PC-9 (cell line): ENCODE data around the gene RBM48. TPM values are rescaled to one million over a fixed set of nuclear protein-coding genes. Genes with fewer than 3 reads are reported as not detected.

Experiments used
- BruUV-seq: library from RNA; stranded (reverse); fragments of 400-500 nt; replicated peaks from 2 replicates; lab custom pipeline; 2021; lab: Mats Ljungman, UMichigan
- CTCF ChIA-PET: fragments of 300-600 bp; sonication (Branson Sonifier 250); formaldehyde crosslinking; loops from one replicate; lab custom pipeline; 2022; ENCODE audit warnings: antibody characterized with exemption; lab: Charles Lee
- POLR2A ChIA-PET: fragments of 300-600 bp; sonication (Branson Sonifier 250); formaldehyde crosslinking; loops from one replicate; lab custom pipeline; 2022; ENCODE audit warnings: antibody characterized with exemption; ENCODE audit not compliant: unreplicated experiment; lab: Charles Lee
- DNase-seq, 2 experiments: peaks; one replicate each; pipeline versions ENCODE4 v3.0.0 to v3.0.0-alpha.2; 2015 to 2022; ENCODE audit warnings: mixed read lengths in 1 of 2
- H2AFZ ChIP-seq: fragments of 200-600 bp; sonication (generic); 2 replicates; pipeline ENCODE4 v1.8.1; 2017; ENCODE audit warnings: antibody characterized with exemption
- H3F3A ChIP-seq: fragments of 200-600 bp; sonication (generic); 2 replicates; pipeline ENCODE4 v1.8.1; 2017; ENCODE audit warnings: antibody characterized with exemption, mild to moderate bottlenecking, low read depth; ENCODE audit not compliant: insufficient read depth
- H3K27ac ChIP-seq: fragments of 200-600 bp; sonication (generic); 2 replicates; pipeline ENCODE4 v1.6.1; 2016; ENCODE audit warnings: mixed run types
- H3K27me3 ChIP-seq: fragments of 200-600 bp; sonication (generic); 2 replicates; pipeline ENCODE4 v1.6.1; 2016; ENCODE audit warnings: low read depth, mixed run types; ENCODE audit not compliant: insufficient read depth
- H3K36me3 ChIP-seq: fragments of 200-600 bp; sonication (generic); 2 replicates; pipeline ENCODE4 v1.6.1; 2016; ENCODE audit warnings: low read depth, mixed run types
- H3K4me1 ChIP-seq: fragments of 200-600 bp; sonication (generic); replicated peaks from 2 replicates; pipeline ENCODE4 v1.6.1; 2016; ENCODE audit warnings: mixed run types; ENCODE audit not compliant: insufficient read depth
- H3K4me2 ChIP-seq: fragments of 200-600 bp; sonication (generic); 2 replicates; pipeline ENCODE4 v1.6.1; 2017; ENCODE audit warnings: mixed run types
- H3K4me3 ChIP-seq: fragments of 200-600 bp; sonication (generic); 2 replicates; pipeline ENCODE4 v1.6.1; 2016; ENCODE audit warnings: mixed run types
- H3K79me2 ChIP-seq: fragments of 200-600 bp; sonication (generic); 2 replicates; pipeline ENCODE4 v1.6.1; 2017; ENCODE audit warnings: low read depth, mixed run types
- H3K9me2 ChIP-seq: fragments of 200-600 bp; sonication (generic); 2 replicates; pipeline ENCODE4 v1.8.1; 2017; ENCODE audit warnings: mild to moderate bottlenecking; ENCODE audit not compliant: insufficient read depth
- H3K9me3 ChIP-seq: fragments of 200-600 bp; sonication (generic); 2 replicates; pipeline ENCODE4 v1.8.1; 2016; ENCODE audit warnings: low read depth; ENCODE audit not compliant: insufficient read depth
- H4K20me1 ChIP-seq: fragments of 200-600 bp; sonication (generic); 2 replicates; pipeline ENCODE4 v1.8.1; 2017; ENCODE audit not compliant: insufficient read depth
- CTCF ChIP-seq: fragments of 200-600 bp; sonication (generic); conservative IDR thresholded peaks from 2 replicates; pipeline ENCODE4 v1.6.1; 2017; ENCODE audit warnings: mixed run types, antibody characterized with exemption, mild to moderate bottlenecking, moderate library complexity
- EZH2 ChIP-seq: fragments of 200-600 bp; sonication (generic); IDR thresholded peaks from 2 replicates; pipeline ENCODE4 v1.8.0; 2017; ENCODE audit warnings: antibody characterized with exemption, low read depth
- intact Hi-C: fragments of 100-400 bp; cut with micrococcal nuclease; formaldehyde crosslinking; loops from one replicate; pipeline ENCODE4 v1.10.0; 2022; ENCODE audit not compliant: unreplicated experiment
- total RNA-seq: library from RNA; stranded (reverse); gene quantifications from 2 replicates; pipeline ENCODE4 v1.2.3, GENCODE V29; 2021

RBM48 gene
- total RNA-seq, 1 experiment from 2014 or later, result 11.5 TPM

- Histone ChIP-seq H3K4me1 (no peaks in the 10 kb centered on the region), H3K9me2 (no peaks in the 10 kb centered on the region), H3K79me2 (no peaks in the 10 kb centered on the region), H3K27me3 (no peaks in the 10 kb centered on the region), H3K27ac (no peak overlapping the region), H2AFZ (no peak overlapping the region), H3K4me3 (no peak overlapping the region), H4K20me1 (no peaks in the 10 kb centered on the region), H3K4me2 (no peak overlapping the region), H3K9me3 (no peaks in the 10 kb centered on the region), H3K36me3 (no peaks in the 10 kb centered on the region; the same call in 1 of the 2 replicates), H3F3A (no peaks in the 10 kb centered on the region)
- BruUV-seq, result no TSS peak
- no peak for TF ChIP-seq EZH2
- ChIA-PET CTCF (no interaction called here), POLR2A (no interaction called here)
- DNase-seq, result no peak
- intact Hi-C loops, result no loop called here
Measured at GRCh38 chr7:92508946-92509345, 19.6 kb upstream of the RBM48 start.

GRCh38 chr7:92513167-92513902, 15.3 kb upstream of the RBM48 start:
- no peak overlapping the region for H3K4me2 ChIP-seq
- no peaks in the 10 kb centered on the region for H3K9me2 ChIP-seq
- no peak overlapping the region for H3K4me3 ChIP-seq
- no peak overlapping the region for H2AFZ ChIP-seq
- TF ChIP-seq EZH2, result no peak
- TF ChIP-seq CTCF, result no peak
- BruUV-seq, result no TSS peak
- H3F3A ChIP-seq, result no peaks in the 10 kb centered on the region
- no peaks in the 10 kb centered on the region for H3K4me1 ChIP-seq
- ChIA-PET POLR2A (no interaction called here), CTCF (no interaction called here)
- no peaks in the 10 kb centered on the region for H4K20me1 ChIP-seq
- no peak for DNase-seq
- H3K27me3 ChIP-seq, result no peaks in the 10 kb centered on the region
- no peak overlapping the region for H3K27ac ChIP-seq
- intact Hi-C loops, result no loop called here
- no peaks in the 10 kb centered on the region for H3K9me3 ChIP-seq
- H3K79me2 ChIP-seq, result no peaks in the 10 kb centered on the region
- H3K36me3 ChIP-seq, result no peaks in the 10 kb centered on the region; the same call in 1 of the 2 replicates

- no peaks in the 10 kb centered on the region for H3K79me2 ChIP-seq
- CTCF ChIA-PET, result no interaction called here
- POLR2A ChIA-PET, result no interaction called here
- H3K9me2 ChIP-seq, result no peaks in the 10 kb centered on the region
- no peaks in the 10 kb centered on the region for H4K20me1 ChIP-seq
- H3F3A ChIP-seq, result no peaks in the 10 kb centered on the region; the same call in 1 of the 2 replicates
- no peak overlapping the region for H3K27ac ChIP-seq
- H3K27me3 ChIP-seq, result no peaks in the 10 kb centered on the region
- BruUV-seq, result no TSS peak
- no peaks in the 10 kb centered on the region; the same call in 1 of the 2 replicates for H3K36me3 ChIP-seq
- H3K4me2 ChIP-seq, result no peak overlapping the region
- H3K9me3 ChIP-seq, result no peaks in the 10 kb centered on the region
- no peak for TF ChIP-seq EZH2
- TF ChIP-seq CTCF, result no peak
- H3K4me1 ChIP-seq, result no peaks in the 10 kb centered on the region
- no peak for DNase-seq
- H2AFZ ChIP-seq, result no peak overlapping the region
- intact Hi-C loops, result no loop called here
- no peak overlapping the region for H3K4me3 ChIP-seq
Measured at GRCh38 chr7:92517631-92518030, 11.0 kb upstream of the RBM48 start.
